ENCODE results near the gene DHX8.

DHX8 gene

GRCh38 chr17:43438626-43439025, 45.1 kb upstream of the DHX8 start:
- no peak overlapping the region for H3K27ac ChIP-seq (ENCODE audit: low read depth, low read length)
- H4K20me1 ChIP-seq (ENCODE audit: control insufficient read depth, insufficient read depth, low read depth, low read length): no peaks in the 10 kb centered on the region
- no peaks in the 10 kb centered on the region for H3K79me2 ChIP-seq (ENCODE audit: control insufficient read depth, low read length)
- no peaks in the 10 kb centered on the region for H3K4me1 ChIP-seq (ENCODE audit: control insufficient read depth, low read length)
- H3K4me3 ChIP-seq (ENCODE audit: low read length): no peak overlapping the region
- TF ChIP-seq EZH2phosphoT487 (IDR thresholded peaks at IDR 0.05; ENCODE audit: borderline replicate concordance, low read length): no peak
- TF ChIP-seq CTCF (IDR thresholded peaks at IDR 0.05; ENCODE audit: low read depth, low read length, poor library complexity, severe bottlenecking): no peak
- H3K9me3 ChIP-seq (ENCODE audit: control insufficient read depth, insufficient read depth, low read length): no peaks in the 10 kb centered on the region
- H3K36me3 ChIP-seq (ENCODE audit: control insufficient read depth, low read length): no peaks in the 10 kb centered on the region
- H3K9me2 ChIP-seq (replicated peaks; ENCODE audit: control insufficient read depth, low read length): no peaks in the 10 kb centered on the region
- H3K4me2 ChIP-seq (ENCODE audit: low read length): no peak overlapping the region
- H3F3A ChIP-seq (ENCODE audit: control insufficient read depth, insufficient read depth): no peaks in the 10 kb centered on the region
- H3K27me3 ChIP-seq (ENCODE audit: control insufficient read depth, low read length): peaks cover 6% of the 10 kb centered on the region; the same call in 1 of the 2 replicates

GRCh38 chr17:43439041-43439440, 44.7 kb upstream of the DHX8 start:
- Histone ChIP-seq H3K4me2 (ENCODE audit: low read length) (no peak overlapping the region), H3K27me3 (ENCODE audit: control insufficient read depth, low read length) (peaks cover 6% of the 10 kb centered on the region; the same call in 1 of the 2 replicates), H3K79me2 (ENCODE audit: control insufficient read depth, low read length) (no peaks in the 10 kb centered on the region), H3K9me3 (ENCODE audit: control insufficient read depth, insufficient read depth, low read length) (no peaks in the 10 kb centered on the region), H4K20me1 (ENCODE audit: control insufficient read depth, insufficient read depth, low read depth, low read length) (no peaks in the 10 kb centered on the region), H3K27ac (ENCODE audit: low read depth, low read length) (no peak overlapping the region), H3K4me3 (ENCODE audit: low read length) (no peak overlapping the region), H3K36me3 (ENCODE audit: control insufficient read depth, low read length) (no peaks in the 10 kb centered on the region), H3K9me2 (replicated peaks; ENCODE audit: control insufficient read depth, low read length) (no peaks in the 10 kb centered on the region), H3K4me1 (ENCODE audit: control insufficient read depth, low read length) (no peaks in the 10 kb centered on the region), H3F3A (ENCODE audit: control insufficient read depth, insufficient read depth) (no peaks in the 10 kb centered on the region)
- TF ChIP-seq CTCF (IDR thresholded peaks at IDR 0.05; ENCODE audit: low read depth, low read length, poor library complexity, severe bottlenecking) (no peak), EZH2phosphoT487 (IDR thresholded peaks at IDR 0.05; ENCODE audit: borderline replicate concordance, low read length) (no peak)

- Histone ChIP-seq H4K20me1 (ENCODE audit: control insufficient read depth, insufficient read depth, low read depth, low read length) (no peaks in the 10 kb centered on the region), H3K4me3 (ENCODE audit: low read length) (no peak overlapping the region), H3K9me3 (ENCODE audit: control insufficient read depth, insufficient read depth, low read length) (no peaks in the 10 kb centered on the region), H3K4me1 (ENCODE audit: control insufficient read depth, low read length) (no peaks in the 10 kb centered on the region), H3K4me2 (ENCODE audit: low read length) (no peak overlapping the region), H3K27ac (ENCODE audit: low read depth, low read length) (no peak overlapping the region), H3K79me2 (ENCODE audit: control insufficient read depth, low read length) (no peaks in the 10 kb centered on the region), H3K36me3 (ENCODE audit: control insufficient read depth, low read length) (no peaks in the 10 kb centered on the region), H3K9me2 (replicated peaks; ENCODE audit: control insufficient read depth, low read length) (no peaks in the 10 kb centered on the region), H3K27me3 (ENCODE audit: control insufficient read depth, low read length) (0 out of 2 replicates have a peak, but pooled peaks cover 3% of the 10 kb centered on the region), H3F3A (ENCODE audit: control insufficient read depth, insufficient read depth) (no peaks in the 10 kb centered on the region)
- TF ChIP-seq EZH2phosphoT487 (IDR thresholded peaks at IDR 0.05; ENCODE audit: borderline replicate concordance, low read length): no peak
These were observed 41.1 kb upstream of the DHX8 start for GRCh38 chr17:43442711-43443110.

- Histone ChIP-seq H3K4me3 (ENCODE audit: low read length) (no peak overlapping the region), H3F3A (ENCODE audit: control insufficient read depth, insufficient read depth) (no peaks in the 10 kb centered on the region), H3K27me3 (ENCODE audit: control insufficient read depth, low read length) (0 out of 2 replicates have a peak, but pooled peaks cover 3% of the 10 kb centered on the region), H4K20me1 (ENCODE audit: control insufficient read depth, insufficient read depth, low read depth, low read length) (no peaks in the 10 kb centered on the region), H3K9me3 (ENCODE audit: control insufficient read depth, insufficient read depth, low read length) (no peaks in the 10 kb centered on the region), H3K9me2 (replicated peaks; ENCODE audit: control insufficient read depth, low read length) (no peaks in the 10 kb centered on the region), H3K36me3 (ENCODE audit: control insufficient read depth, low read length) (no peaks in the 10 kb centered on the region), H3K4me1 (ENCODE audit: control insufficient read depth, low read length) (no peaks in the 10 kb centered on the region), H3K4me2 (ENCODE audit: low read length) (no peak overlapping the region), H3K79me2 (ENCODE audit: control insufficient read depth, low read length) (no peaks in the 10 kb centered on the region), H3K27ac (ENCODE audit: low read depth, low read length) (no peak overlapping the region)
- no peak for TF ChIP-seq EZH2phosphoT487 (IDR thresholded peaks at IDR 0.05; ENCODE audit: borderline replicate concordance, low read length)
- no peak for TF ChIP-seq CTCF (IDR thresholded peaks at IDR 0.05; ENCODE audit: low read depth, low read length, poor library complexity, severe bottlenecking)
These were observed 40.4 kb upstream of the DHX8 start for GRCh38 chr17:43443381-43443780.
